Ishikawa (cell line): ENCODE measurements around the gene MAPK1.

Source experiments
- CEBPB ChIP-seq: IDR thresholded peaks from 2 replicates; pipeline ENCODE4 v1.6.1; 2012
- CREB1 ChIP-seq: IDR thresholded peaks from 2 replicates; pipeline ENCODE4 v1.6.1; 2012; ENCODE audit warnings: low read depth
- EGR1 ChIP-seq: IDR thresholded peaks from 2 replicates; pipeline ENCODE4 v1.6.1; 2012
- EP300 ChIP-seq: IDR thresholded peaks from 2 replicates; pipeline ENCODE4 v1.6.1; 2012; ENCODE audit warnings: borderline replicate concordance
- FOXM1 ChIP-seq: IDR thresholded peaks from 2 replicates; pipeline ENCODE4 v1.6.1; 2012; ENCODE audit warnings: low read depth, borderline replicate concordance
- NFIC ChIP-seq: IDR thresholded peaks from 2 replicates; pipeline ENCODE4 v1.6.1; 2012
- RAD21 ChIP-seq: IDR thresholded peaks from 2 replicates; pipeline ENCODE4 v1.6.1; 2012; ENCODE audit warnings: low read depth
- TAF1 ChIP-seq: IDR thresholded peaks from 2 replicates; pipeline ENCODE4 v1.6.1; 2012; ENCODE audit warnings: low read depth, mild to moderate bottlenecking
- TCF12 ChIP-seq: IDR thresholded peaks from 2 replicates; pipeline ENCODE4 v1.6.1; 2012; ENCODE audit warnings: low read depth
- TEAD4 ChIP-seq: IDR thresholded peaks from 2 replicates; pipeline ENCODE4 v1.6.1; 2012
- USF1 ChIP-seq: IDR thresholded peaks from 2 replicates; pipeline ENCODE4 v1.6.1; 2012
- YY1 ChIP-seq: IDR thresholded peaks from 2 replicates; pipeline ENCODE4 v1.6.1; 2012; ENCODE audit warnings: low read depth
- ZBTB7A ChIP-seq: IDR thresholded peaks from 2 replicates; pipeline ENCODE4 v1.6.1; 2012; ENCODE audit warnings: low read depth
- TF ChIP-seq, protein P1 (sequence below): IDR thresholded peaks from 2 replicates; pipeline ENCODE4 v1.6.1; 2012; ENCODE audit warnings: low read depth, mild to moderate bottlenecking
- TF ChIP-seq, protein P2 (sequence below): IDR thresholded peaks from 2 replicates; pipeline ENCODE4 v1.6.1; 2012

Gene MAPK1

GRCh38 chr22:21849489-21849888 is 18.0 kb downstream of the MAPK1 start:
- no peak for TF ChIP-seq FOXM1
- TF ChIP-seq USF1: no peak
- TF ChIP-seq YY1: no peak
- no peak for TF ChIP-seq TEAD4
- TF ChIP-seq TAF1: no peak

- no peak for TF ChIP-seq USF1
- TF ChIP-seq, protein P1, sequence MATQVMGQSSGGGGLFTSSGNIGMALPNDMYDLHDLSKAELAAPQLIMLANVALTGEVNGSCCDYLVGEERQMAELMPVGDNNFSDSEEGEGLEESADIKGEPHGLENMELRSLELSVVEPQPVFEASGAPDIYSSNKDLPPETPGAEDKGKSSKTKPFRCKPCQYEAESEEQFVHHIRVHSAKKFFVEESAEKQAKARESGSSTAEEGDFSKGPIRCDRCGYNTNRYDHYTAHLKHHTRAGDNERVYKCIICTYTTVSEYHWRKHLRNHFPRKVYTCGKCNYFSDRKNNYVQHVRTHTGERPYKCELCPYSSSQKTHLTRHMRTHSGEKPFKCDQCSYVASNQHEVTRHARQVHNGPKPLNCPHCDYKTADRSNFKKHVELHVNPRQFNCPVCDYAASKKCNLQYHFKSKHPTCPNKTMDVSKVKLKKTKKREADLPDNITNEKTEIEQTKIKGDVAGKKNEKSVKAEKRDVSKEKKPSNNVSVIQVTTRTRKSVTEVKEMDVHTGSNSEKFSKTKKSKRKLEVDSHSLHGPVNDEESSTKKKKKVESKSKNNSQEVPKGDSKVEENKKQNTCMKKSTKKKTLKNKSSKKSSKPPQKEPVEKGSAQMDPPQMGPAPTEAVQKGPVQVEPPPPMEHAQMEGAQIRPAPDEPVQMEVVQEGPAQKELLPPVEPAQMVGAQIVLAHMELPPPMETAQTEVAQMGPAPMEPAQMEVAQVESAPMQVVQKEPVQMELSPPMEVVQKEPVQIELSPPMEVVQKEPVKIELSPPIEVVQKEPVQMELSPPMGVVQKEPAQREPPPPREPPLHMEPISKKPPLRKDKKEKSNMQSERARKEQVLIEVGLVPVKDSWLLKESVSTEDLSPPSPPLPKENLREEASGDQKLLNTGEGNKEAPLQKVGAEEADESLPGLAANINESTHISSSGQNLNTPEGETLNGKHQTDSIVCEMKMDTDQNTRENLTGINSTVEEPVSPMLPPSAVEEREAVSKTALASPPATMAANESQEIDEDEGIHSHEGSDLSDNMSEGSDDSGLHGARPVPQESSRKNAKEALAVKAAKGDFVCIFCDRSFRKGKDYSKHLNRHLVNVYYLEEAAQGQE: no peak
- TF ChIP-seq EGR1: no peak
- no peak for TF ChIP-seq CREB1
- no peak for TF ChIP-seq EP300
- no peak for TF ChIP-seq CEBPB
- TF ChIP-seq, protein P2, sequence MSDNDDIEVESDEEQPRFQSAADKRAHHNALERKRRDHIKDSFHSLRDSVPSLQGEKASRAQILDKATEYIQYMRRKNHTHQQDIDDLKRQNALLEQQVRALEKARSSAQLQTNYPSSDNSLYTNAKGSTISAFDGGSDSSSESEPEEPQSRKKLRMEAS: no peak
- no peak for TF ChIP-seq TAF1
- TF ChIP-seq YY1: no peak
- no peak for TF ChIP-seq ZBTB7A
- no peak for TF ChIP-seq TEAD4
- no peak for TF ChIP-seq FOXM1
- no peak for TF ChIP-seq RAD21
- TF ChIP-seq TCF12: no peak
- TF ChIP-seq NFIC: no peak
These were observed 21.6 kb downstream of the MAPK1 start for GRCh38 chr22:21845558-21846453.

DNA sequence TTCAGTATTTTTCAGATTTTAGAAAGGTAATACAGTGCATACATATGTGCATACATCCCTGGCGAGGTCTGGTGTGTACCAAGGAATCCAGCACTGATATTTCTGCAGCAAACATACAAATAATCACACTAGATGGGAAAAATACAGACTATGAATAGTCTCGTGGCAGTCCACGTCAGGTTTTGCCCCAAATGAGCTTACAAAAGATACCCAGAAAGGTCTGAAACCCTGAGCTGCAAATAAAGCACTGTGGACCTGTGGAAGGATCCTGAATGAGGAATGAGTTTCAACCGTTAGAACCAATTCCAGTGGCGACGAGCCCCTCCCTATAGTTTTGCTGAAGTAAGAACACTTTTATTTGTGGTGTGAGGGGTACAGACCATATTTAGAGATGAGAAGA is 24.5 kb downstream of the MAPK1 start:
- TF ChIP-seq CREB1: no peak
- no peak for TF ChIP-seq TCF12
- no peak for TF ChIP-seq EGR1
- no peak for TF ChIP-seq CEBPB
- no peak for TF ChIP-seq EP300
- TF ChIP-seq, protein P2: no peak
- no peak for TF ChIP-seq NFIC
- TF ChIP-seq TEAD4: no peak
- no peak for TF ChIP-seq ZBTB7A
- TF ChIP-seq YY1: no peak
- TF ChIP-seq TAF1: no peak
- TF ChIP-seq FOXM1: no peak
- TF ChIP-seq USF1: no peak
- TF ChIP-seq, protein P1: no peak
- TF ChIP-seq RAD21: no peak

- TF ChIP-seq ZBTB7A (no peak), RAD21 (no peak), USF1 (no peak), NFIC (no peak), FOXM1 (no peak), CEBPB (no peak), CREB1 (no peak), TAF1 (no peak)
- TF ChIP-seq, protein P2: no peak
- TF ChIP-seq, protein P1: no peak
These were observed 26.0 kb downstream of the MAPK1 start for GRCh38 chr22:21841422-21841821.
